SU-DHL-6 (cell line): ENCODE measurements around the gene ACTL9.
"Not testable (repeated sequence)": the region's sequence is repeated elsewhere in the genome, so short reads cannot be mapped to it uniquely, and the experiment has no call there.

Source experiments
- H2AFZ ChIP-seq: fragments of 200-600 bp; sonication (generic); 2 replicates; pipeline ENCODE4 v1.6.1; 2014; ENCODE audit warnings: low read depth, mild to moderate bottlenecking, moderate library complexity, mixed read lengths, antibody characterized with exemption, low read length; ENCODE audit not compliant: severe bottlenecking
- H3F3A ChIP-seq: fragments of 200-600 bp; shearing (Covaris generic); 2 replicates; pipeline ENCODE4 v1.6.0; 2016; ENCODE audit warnings: antibody characterized with exemption, mild to moderate bottlenecking; ENCODE audit not compliant: insufficient read depth
- H3K27ac ChIP-seq: fragments of 200-600 bp; sonication (generic); 2 replicates; pipeline ENCODE4 v1.5.1; 2016; ENCODE audit warnings: low read depth, mild to moderate bottlenecking, low read length, moderate library complexity, mixed read lengths
- H3K27me3 ChIP-seq: fragments of 200-600 bp; sonication (generic), shearing (Covaris generic); 2 replicates; pipeline ENCODE4 v1.6.0; 2014; ENCODE audit warnings: mild to moderate bottlenecking, low read length
- H3K36me3 ChIP-seq: fragments of 200-600 bp; sonication (generic); 2 replicates; pipeline ENCODE4 v1.6.1; 2014; ENCODE audit warnings: mild to moderate bottlenecking, low read length, mixed read lengths
- H3K4me2 ChIP-seq: fragments of 300-600, 200-600 bp; shearing (Covaris generic), sonication (generic); 2 replicates; pipeline ENCODE4 v1.6.0; 2014; ENCODE audit warnings: low read length, low read depth, mild to moderate bottlenecking; ENCODE audit not compliant: poor library complexity, severe bottlenecking
- H3K4me3 ChIP-seq: fragments of 200-600 bp; sonication (generic); 2 replicates; pipeline ENCODE4 v1.5.1; 2014; ENCODE audit warnings: antibody characterized with exemption, low read length, mild to moderate bottlenecking, mixed read lengths; ENCODE audit not compliant: insufficient read depth, poor library complexity, severe bottlenecking
- H3K79me2 ChIP-seq: fragments of 200-600 bp; sonication (generic); 2 replicates; pipeline ENCODE4 v1.6.1; 2014; ENCODE audit warnings: mild to moderate bottlenecking, low read length, moderate library complexity; ENCODE audit not compliant: insufficient read depth
- H3K9ac ChIP-seq: fragments of 200-600 bp; sonication (generic); 2 replicates; pipeline ENCODE4 v1.7.0; 2014; ENCODE audit warnings: mild to moderate bottlenecking, low read length
- H3K9me2 ChIP-seq: fragments of 200-600 bp; sonication (generic); replicated peaks from 2 replicates; pipeline ENCODE4 v1.6.1; 2014; ENCODE audit warnings: low read length; ENCODE audit not compliant: insufficient read depth
- H3K9me3 ChIP-seq: fragments of 200-600 bp; sonication (generic); 2 replicates; pipeline ENCODE4 v1.6.1; 2014; ENCODE audit warnings: low read length, mixed read lengths; ENCODE audit not compliant: insufficient read depth
- H4K20me1 ChIP-seq: fragments of 200-600 bp; sonication (generic); 2 replicates; pipeline ENCODE4 v1.6.1; 2014; ENCODE audit warnings: low read depth, mild to moderate bottlenecking, antibody characterized with exemption, low read length, moderate library complexity, mixed read lengths
- EZH2phosphoT487 ChIP-seq: fragments of 200-600 bp; sonication (generic), shearing (Covaris generic); conservative IDR thresholded peaks from 2 replicates; pipeline ENCODE4 v1.6.1; 2018; ENCODE audit warnings: mild to moderate bottlenecking, antibody characterized with exemption, low read length, moderate library complexity, mixed read lengths
- TF ChIP-seq, protein P1 (sequence below): fragments of 200-600 bp; sonication (generic); IDR thresholded peaks from one replicate; pipeline ENCODE4 v1.5.1; 2017; ENCODE audit warnings: antibody characterized with exemption, mild to moderate bottlenecking, low read length, moderate library complexity; ENCODE audit not compliant: insufficient read depth, poor library complexity, severe bottlenecking

Gene ACTL9

DNA sequence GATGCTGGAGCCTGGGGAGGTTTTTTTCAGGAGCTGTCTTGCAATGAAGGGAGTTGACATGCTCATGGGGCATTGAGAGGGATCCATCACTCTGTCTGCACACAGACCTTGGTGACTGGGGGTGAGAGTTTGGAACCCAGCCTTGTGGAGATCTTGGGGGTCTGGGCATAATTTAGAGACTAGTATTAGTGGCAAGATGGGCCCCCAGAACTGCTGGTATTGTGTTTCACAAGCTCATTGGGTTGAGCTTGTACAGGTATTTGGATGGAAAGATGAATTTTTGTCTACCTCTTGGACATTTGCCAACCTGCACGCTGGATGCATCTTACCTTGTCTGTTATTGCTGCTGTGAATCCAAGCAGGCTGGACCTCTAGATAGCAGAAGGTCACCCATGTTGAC, 22.7 kb upstream of the ACTL9 start, which contains the start of gene OR2Z1:
TSS of gene OR2Z1 (plus strand) at position 301 of the 400 bp plus-strand sequence. CDS start 9,395 bp downstream, outside the sequence.
- H3K9me3 ChIP-seq = no peaks in the 10 kb centered on the region
- H3F3A ChIP-seq = no peaks in the 10 kb centered on the region
- H3K9me2 ChIP-seq = no peaks in the 10 kb centered on the region
- H3K36me3 ChIP-seq = no peaks in the 10 kb centered on the region
- H3K27me3 ChIP-seq = no peaks in the 10 kb centered on the region
- no peaks in the 10 kb centered on the region for H3K79me2 ChIP-seq
- H3K27ac ChIP-seq = no peak within 1 kb of the TSS
- no peak within 1 kb of the TSS for H3K4me2 ChIP-seq
- no peaks in the 10 kb centered on the region for H4K20me1 ChIP-seq
- H2AFZ ChIP-seq = no peak within 1 kb of the TSS
- H3K4me3 ChIP-seq = no peak within 1 kb of the TSS
- H3K9ac ChIP-seq = no peak within 1 kb of the TSS
- TF ChIP-seq EZH2phosphoT487 = no peak
- TF ChIP-seq, protein P1, sequence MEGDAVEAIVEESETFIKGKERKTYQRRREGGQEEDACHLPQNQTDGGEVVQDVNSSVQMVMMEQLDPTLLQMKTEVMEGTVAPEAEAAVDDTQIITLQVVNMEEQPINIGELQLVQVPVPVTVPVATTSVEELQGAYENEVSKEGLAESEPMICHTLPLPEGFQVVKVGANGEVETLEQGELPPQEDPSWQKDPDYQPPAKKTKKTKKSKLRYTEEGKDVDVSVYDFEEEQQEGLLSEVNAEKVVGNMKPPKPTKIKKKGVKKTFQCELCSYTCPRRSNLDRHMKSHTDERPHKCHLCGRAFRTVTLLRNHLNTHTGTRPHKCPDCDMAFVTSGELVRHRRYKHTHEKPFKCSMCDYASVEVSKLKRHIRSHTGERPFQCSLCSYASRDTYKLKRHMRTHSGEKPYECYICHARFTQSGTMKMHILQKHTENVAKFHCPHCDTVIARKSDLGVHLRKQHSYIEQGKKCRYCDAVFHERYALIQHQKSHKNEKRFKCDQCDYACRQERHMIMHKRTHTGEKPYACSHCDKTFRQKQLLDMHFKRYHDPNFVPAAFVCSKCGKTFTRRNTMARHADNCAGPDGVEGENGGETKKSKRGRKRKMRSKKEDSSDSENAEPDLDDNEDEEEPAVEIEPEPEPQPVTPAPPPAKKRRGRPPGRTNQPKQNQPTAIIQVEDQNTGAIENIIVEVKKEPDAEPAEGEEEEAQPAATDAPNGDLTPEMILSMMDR = no peak

DNA sequence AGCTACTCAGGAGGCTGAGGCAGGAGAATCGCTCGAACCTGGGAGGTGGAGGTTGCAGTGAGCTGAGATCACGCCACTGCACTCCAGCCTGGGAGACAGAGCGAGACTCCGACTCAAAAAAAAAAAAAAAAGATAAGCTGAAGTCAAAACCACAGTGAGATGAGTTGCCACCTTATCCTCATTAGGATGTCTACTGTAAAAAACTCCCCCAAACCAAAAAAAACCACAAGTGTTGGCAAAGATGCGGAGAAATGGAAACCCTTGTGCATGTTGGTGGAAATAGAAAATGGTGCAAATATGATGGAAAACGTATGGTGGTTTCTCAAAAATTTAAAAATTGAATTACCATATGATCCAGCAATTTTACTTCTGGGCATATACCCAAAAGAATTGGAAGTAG, 11.7 kb upstream of the ACTL9 start:
- not testable (repeated sequence) for H3K9me3 ChIP-seq, H3K4me3 ChIP-seq, H3K27me3 ChIP-seq, H3K79me2 ChIP-seq, H2AFZ ChIP-seq, H3K9me2 ChIP-seq, H3K4me2 ChIP-seq, H3K27ac ChIP-seq, H4K20me1 ChIP-seq, H3K9ac ChIP-seq, H3F3A ChIP-seq, H3K36me3 ChIP-seq

DNA sequence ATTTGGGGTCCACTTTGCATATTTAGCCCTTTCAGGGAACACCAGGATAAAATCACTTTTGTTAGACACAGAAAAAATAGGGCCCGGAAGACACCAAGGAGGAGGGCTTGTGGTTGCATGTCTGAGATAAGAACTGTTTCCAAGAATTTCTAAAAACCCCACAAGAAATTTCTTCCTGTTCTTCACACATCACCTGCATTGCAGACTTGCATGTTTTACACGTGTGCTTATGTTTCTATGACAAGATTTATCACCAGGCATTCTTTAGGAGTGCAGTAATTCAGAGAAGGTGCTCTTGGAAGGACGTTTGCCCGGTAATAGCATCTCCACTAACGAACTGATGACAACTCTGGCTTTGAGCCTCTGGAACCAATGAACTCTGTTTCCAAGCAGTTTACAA, 7.1 kb upstream of the ACTL9 start:
- Histone ChIP-seq H3K9ac (no peak overlapping the region), H2AFZ (no peak overlapping the region)

DNA sequence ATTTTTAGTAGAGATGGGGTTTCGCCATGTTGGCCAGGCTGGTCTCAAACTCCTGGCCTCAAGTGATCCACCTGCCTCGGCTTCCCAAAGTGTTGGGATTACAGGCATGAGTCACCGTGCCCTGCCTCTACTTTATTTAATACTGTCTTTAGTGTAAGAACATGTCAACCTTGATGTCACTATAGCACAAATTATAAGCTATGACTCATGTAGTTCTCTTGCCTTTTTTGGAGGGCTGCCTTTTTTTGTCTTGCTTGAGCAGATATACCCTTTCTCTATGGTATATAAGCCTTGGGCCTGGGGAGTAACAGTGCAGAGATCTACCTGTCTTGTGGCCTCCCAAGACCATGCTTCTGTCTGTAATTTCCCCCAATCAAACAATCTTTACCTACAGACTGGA, 6.7 kb upstream of the ACTL9 start:
- H3K4me3 ChIP-seq, H3K79me2 ChIP-seq, H3K4me2 ChIP-seq, H3K9me2 ChIP-seq, H3K27me3 ChIP-seq, H3K27ac ChIP-seq, H4K20me1 ChIP-seq, H2AFZ ChIP-seq, H3K9me3 ChIP-seq, H3K36me3 ChIP-seq, H3F3A ChIP-seq, H3K9ac ChIP-seq: not testable (repeated sequence)

More for the DNA sequence above, 7.1 kb upstream of the ACTL9 start:
- Histone ChIP-seq H3K27me3 (no peaks in the 10 kb centered on the region), H3K4me2 (no peak overlapping the region), H3K4me3 (no peak overlapping the region), H3K9me2 (no peaks in the 10 kb centered on the region), H3F3A (no peaks in the 10 kb centered on the region), H3K27ac (no peak overlapping the region), H3K79me2 (no peaks in the 10 kb centered on the region), H3K36me3 (no peaks in the 10 kb centered on the region), H3K9me3 (no peaks in the 10 kb centered on the region), H4K20me1 (no peaks in the 10 kb centered on the region)
- TF ChIP-seq, protein P1 = no peak
- TF ChIP-seq EZH2phosphoT487 = no peak
